ENCODE data around the gene NTN1. TPM values are rescaled to one million over a fixed set of nuclear protein-coding genes. Genes with fewer than 3 reads are reported as not detected.

The NTN1 gene
- total and polyA plus RNA-seq, 11 donors: 9.3 to 25.8 (median 17.3) TPM

DNA sequence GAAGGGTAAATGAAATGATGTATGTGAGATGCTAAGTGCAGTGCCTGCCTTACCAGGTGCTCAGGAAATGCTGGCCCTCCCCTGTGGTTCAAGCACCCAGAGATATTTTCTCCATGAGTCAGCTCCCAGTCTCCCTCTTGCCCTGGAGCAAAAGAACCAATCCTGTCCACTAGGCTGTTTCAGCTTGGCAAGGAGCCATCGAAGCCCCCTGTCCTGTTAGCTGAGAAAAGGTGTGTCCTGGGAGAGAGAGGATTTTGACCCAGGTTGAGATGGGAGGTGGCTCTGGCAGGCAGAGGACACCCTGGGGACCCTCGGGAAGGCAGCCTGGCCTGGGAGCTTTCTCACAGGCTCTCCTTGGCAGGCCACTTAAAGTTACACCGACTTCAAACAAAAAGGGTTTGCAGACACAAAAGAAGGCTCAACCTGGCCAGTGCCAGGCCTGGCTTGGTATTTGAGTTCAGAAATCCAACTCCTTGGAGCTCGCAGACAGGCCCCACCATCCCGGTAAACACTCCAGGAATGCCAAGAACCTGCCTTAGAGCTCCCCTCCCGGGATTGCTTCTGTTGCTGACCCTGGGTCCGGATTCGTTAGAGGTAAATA, 29.6 kb downstream of the NTN1 start:
- DNase-seq: no peak
- no peak overlapping the region for H3K4me3 ChIP-seq
- TF ChIP-seq, protein P1, sequence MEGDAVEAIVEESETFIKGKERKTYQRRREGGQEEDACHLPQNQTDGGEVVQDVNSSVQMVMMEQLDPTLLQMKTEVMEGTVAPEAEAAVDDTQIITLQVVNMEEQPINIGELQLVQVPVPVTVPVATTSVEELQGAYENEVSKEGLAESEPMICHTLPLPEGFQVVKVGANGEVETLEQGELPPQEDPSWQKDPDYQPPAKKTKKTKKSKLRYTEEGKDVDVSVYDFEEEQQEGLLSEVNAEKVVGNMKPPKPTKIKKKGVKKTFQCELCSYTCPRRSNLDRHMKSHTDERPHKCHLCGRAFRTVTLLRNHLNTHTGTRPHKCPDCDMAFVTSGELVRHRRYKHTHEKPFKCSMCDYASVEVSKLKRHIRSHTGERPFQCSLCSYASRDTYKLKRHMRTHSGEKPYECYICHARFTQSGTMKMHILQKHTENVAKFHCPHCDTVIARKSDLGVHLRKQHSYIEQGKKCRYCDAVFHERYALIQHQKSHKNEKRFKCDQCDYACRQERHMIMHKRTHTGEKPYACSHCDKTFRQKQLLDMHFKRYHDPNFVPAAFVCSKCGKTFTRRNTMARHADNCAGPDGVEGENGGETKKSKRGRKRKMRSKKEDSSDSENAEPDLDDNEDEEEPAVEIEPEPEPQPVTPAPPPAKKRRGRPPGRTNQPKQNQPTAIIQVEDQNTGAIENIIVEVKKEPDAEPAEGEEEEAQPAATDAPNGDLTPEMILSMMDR (IDR thresholded peaks at IDR 0.05): no peak
- no peak for TF ChIP-seq POLR2A (IDR thresholded peaks at IDR 0.05)
- H3K4me1 ChIP-seq: no peaks in the 10 kb centered on the region
- 59 to 70% (median 63%) methylated on average over 8 of the region's 8 CpGs for WGBS, 4 donors
- intact Hi-C loops (cut with DNase I): no loop called here
- no peaks in the 10 kb centered on the region for H3K36me3 ChIP-seq
- H3K27ac ChIP-seq: no peak overlapping the region
- no peak for ATAC-seq
- no peaks in the 10 kb centered on the region for H3K27me3 ChIP-seq
- peaks cover 0 to 20% (median 2%) of the 10 kb centered on the region in 12 donors for H3K9me3 ChIP-seq

DNA sequence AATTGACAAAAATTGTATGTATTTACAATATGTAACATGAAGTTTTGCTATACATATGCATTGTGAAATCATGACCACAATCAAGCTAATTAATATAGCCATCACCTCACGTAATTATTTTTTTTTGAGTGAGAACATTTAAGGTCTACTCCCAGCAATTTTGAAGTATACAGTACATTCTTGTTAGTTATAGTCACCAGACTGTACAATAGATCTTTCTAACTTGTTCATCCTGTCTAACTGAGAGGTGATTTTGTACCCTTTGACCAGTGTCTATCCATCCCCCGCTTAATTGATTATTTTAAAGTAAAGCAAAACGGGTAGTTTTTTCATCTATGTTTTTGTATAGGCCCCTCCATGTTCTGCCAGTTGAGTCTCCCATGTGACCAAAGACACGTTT, 30.3 kb downstream of the NTN1 start:
- TF ChIP-seq, protein P1 (IDR thresholded peaks at IDR 0.05): no peak
- TF ChIP-seq POLR2A (IDR thresholded peaks at IDR 0.05): no peak
- 83 to 91% (median 85%) methylated on average over 4 of the region's 4 CpGs for WGBS, 4 donors

DNA sequence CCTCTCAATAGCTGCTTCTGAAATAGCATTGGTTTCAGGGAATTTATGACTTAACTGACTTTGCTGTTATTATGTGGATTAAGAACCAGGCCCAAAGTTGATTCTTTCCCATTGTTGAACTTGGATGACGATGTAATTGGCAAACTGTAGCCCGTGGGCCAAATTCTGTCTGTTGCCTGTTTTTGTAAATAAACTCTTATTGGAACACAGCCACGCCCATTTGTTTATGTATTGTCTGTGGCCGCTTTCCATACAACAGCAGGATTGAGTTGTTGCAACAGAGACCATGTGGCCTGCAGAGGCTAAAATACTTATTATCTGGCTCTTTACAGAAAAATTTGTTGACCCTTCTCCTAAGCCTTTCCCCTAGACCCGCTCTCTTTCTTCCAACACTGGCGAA, 31.6 kb downstream of the NTN1 start:
- Histone ChIP-seq H3K27ac (no peak overlapping the region), H3K27me3 (no peaks in the 10 kb centered on the region), H3K4me3 (no peak overlapping the region), H3K36me3 (no peaks in the 10 kb centered on the region), H3K4me1 (no peaks in the 10 kb centered on the region), H3K9me3 (peaks cover 0 to 13% (median 1%) of the 10 kb centered on the region in 12 donors)
- ATAC-seq (no peak), DNase-seq (no peak)
- intact Hi-C loops (cut with DNase I): no loop called here
- TF ChIP-seq, protein P1 (IDR thresholded peaks at IDR 0.05): no peak
- no peak for TF ChIP-seq POLR2A (IDR thresholded peaks at IDR 0.05)
- WGBS, 4 donors: 83 to 93% (median 89%) methylated on average over 6 of the region's 6 CpGs

More for the DNA sequence above, 30.3 kb downstream of the NTN1 start:
- intact Hi-C loops (cut with DNase I): no loop called here
- Histone ChIP-seq H3K27me3 (no peaks in the 10 kb centered on the region), H3K36me3 (no peaks in the 10 kb centered on the region), H3K4me1 (no peaks in the 10 kb centered on the region), H3K27ac (no peak overlapping the region), H3K9me3 (peaks cover 0 to 19% (median 2%) of the 10 kb centered on the region in 12 donors), H3K4me3 (no peak overlapping the region)
- DNase-seq: no peak
- ATAC-seq: no peak

DNA sequence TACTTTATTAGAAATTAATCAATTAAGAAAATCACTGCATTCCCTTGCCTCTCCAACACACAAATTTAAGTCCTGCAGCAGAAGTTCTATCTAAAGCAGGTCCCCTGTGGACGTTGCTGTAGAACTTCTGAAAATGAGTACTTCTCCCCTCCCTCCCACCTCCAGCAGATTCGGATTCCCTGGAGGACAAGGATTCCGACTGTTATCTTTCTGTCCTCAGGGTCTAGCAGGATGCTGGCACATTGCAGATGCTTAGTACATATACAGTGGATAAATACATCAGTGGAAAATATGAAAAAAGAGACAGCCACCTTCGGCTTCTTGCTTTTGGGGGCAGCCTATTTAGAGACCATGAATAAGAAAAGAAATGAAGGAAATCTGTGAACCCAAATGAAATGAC, 32.1 kb downstream of the NTN1 start:
- Histone ChIP-seq H3K9me3 (peaks cover 0 to 8% (median 0%) of the 10 kb centered on the region in 12 donors), H3K4me1 (no peaks in the 10 kb centered on the region), H3K27ac (no peak overlapping the region), H3K36me3 (no peaks in the 10 kb centered on the region), H3K27me3 (no peaks in the 10 kb centered on the region), H3K4me3 (no peak overlapping the region)
- TF ChIP-seq, protein P1 (IDR thresholded peaks at IDR 0.05): no peak
- TF ChIP-seq POLR2A (IDR thresholded peaks at IDR 0.05): no peak
- WGBS, 4 donors: 67 to 86% (median 72%) methylated on average over 4 of the region's 4 CpGs
- ATAC-seq (no peak), DNase-seq (no peak)
- intact Hi-C loops (cut with DNase I): no loop called here

Data from heart left ventricle (tissue), 16 donors.